CD4-positive, alpha-beta T cell treated with Interleukin-15 for 1 hour (primary cell): ENCODE results near the gene BDKRB2.

Experiments used
- DNase-seq: peaks from one replicate; pipeline ENCODE4 v3.0.0-alpha.2; 2020

BDKRB2 gene

GRCh38 chr14:96274543-96274942 lies 69.9 kb downstream of the BDKRB2 start:
- no peak for DNase-seq

- peak; percentile 33 for DNase-seq
These were observed 70.8 kb downstream of the BDKRB2 start for GRCh38 chr14:96275177-96276112.

DNA sequence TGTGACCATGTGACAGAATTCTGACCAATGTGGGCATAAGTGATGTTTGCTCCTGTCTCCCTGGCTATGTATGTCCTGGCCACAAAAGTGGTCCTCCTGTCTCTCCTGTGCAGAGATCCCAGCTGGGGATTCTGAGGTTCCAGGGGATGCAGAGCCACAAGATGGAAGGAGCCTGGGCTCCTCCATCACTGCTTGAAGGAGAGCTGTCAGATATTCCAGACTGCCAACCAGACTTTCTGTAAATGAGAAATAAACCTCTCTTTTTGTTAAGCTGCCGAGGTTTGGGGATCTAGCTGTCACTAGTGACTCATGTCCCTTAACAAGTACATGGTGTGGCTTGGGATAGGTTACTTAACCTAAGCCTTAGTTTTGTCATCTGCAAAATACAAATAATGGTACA lies 73.3 kb downstream of the BDKRB2 start:
- DNase-seq = no peak

DNA sequence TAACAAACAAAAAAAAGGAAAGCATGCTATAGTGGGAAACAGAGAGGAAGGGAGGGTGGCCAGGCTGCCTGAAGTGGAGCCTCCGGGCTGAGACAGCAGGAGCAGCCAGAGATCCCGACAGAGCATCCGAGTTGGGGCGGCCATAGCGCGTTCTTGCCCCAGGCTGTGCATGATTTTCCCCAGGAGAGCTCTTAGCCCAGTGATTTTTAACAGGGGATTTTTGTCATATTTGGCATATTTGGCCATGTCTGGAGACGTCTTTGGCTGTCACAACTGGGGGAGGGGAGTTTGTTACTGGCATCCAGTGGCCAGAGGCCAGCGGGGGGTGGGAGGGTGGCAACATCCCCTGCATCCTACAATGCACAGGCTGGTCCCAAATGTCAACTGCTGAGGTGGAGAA lies 74.9 kb downstream of the BDKRB2 start:
- no peak for DNase-seq

DNA sequence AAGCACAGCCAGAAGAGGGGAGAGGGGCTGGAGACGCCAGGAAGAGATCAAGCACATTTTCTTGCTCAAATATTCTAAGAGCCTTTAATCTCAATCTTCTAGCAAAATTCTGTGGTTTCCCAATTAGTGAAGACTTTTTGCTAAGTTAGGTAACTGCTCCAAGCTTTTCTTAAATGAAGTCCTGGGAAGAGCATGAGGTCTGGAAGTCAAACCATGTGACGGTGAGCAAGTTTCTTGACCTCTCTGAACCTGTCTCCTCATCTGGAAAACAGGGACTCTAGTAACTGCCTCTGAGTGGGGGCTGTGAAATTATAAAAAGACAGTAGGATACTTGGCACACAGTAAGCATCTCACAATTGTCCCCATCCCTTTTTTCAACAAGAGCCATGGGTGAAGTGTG lies 75.5 kb downstream of the BDKRB2 start:
- no peak for DNase-seq

GRCh38 chr14:96281486-96281885 lies 76.8 kb downstream of the BDKRB2 start:
- no peak for DNase-seq

- DNase-seq = no peak
These were observed 79.4 kb downstream of the BDKRB2 start for GRCh38 chr14:96284008-96284407.

GRCh38 chr14:96284430-96284829 lies 79.8 kb downstream of the BDKRB2 start:
- DNase-seq = no peak

DNA sequence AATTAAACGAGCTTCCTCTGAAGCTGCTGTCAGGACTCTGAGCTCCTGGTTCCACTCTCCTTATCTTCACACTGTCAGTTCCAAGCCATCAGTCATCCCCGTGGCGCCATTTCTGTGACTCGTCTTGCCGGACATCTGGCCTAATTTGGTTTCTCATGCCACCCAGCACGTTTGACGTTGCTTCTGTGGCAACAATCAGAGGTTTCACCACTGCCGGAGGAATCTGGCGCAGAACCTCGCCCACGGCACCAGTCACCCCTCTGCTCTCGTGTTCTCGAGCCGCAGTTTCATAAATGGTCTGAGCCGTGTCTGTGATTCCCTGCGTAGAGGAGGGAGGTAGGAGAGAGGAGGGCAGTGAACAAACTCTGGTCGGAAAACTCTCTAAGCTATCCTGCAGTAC lies 81.0 kb downstream of the BDKRB2 start:
- no peak for DNase-seq

DNA sequence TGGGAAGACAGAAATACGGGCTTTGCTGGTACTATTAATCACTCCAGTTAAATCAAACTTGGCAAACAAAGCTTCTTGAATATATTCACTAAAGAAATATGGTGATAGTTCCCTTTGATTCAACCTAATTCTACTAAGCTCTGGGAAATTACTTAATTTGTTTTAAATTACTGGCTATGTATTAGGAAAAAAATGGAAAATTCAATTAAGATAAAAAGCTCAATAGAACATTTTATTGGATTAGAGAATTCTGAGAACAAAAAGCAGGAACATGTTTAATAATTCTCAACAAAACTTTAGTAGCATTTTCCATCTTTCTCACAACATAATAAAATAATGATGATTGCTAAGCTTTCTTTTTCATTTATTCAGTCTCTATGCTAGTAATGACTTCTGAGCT lies 81.6 kb downstream of the BDKRB2 start:
- DNase-seq = no peak

GRCh38 chr14:96287856-96288255 lies 83.2 kb downstream of the BDKRB2 start:
- no peak for DNase-seq
